HEK293 (cell line): ENCODE results near the gene CHST12.

Source experiments
- YY1 ChIP-seq: fragments of 450-650 bp; formaldehyde crosslinking; IDR thresholded peaks from 2 replicates; pipeline ENCODE4 v1.5.1; 2018; ENCODE audit warnings: missing biosample characterization, missing genetic modification characterization
- ZBTB1 ChIP-seq: fragments of 450-650 bp; formaldehyde crosslinking; IDR thresholded peaks from 2 replicates; pipeline ENCODE4 v1.5.1; 2016; ENCODE audit warnings: missing biosample characterization, missing genetic modification characterization
- ZFP41 ChIP-seq: fragments of 450-650 bp; formaldehyde crosslinking; IDR thresholded peaks from 2 replicates; pipeline ENCODE4 v1.5.1; 2016; ENCODE audit warnings: missing biosample characterization, missing genetic modification characterization, borderline replicate concordance
- ZNF146 ChIP-seq: fragments of 450-650 bp; formaldehyde crosslinking; IDR thresholded peaks from 2 replicates; pipeline ENCODE4 v1.5.1; 2016; ENCODE audit warnings: missing biosample characterization, missing genetic modification characterization
- ZNF274 ChIP-seq, 2 experiments: fragments of 200-500 bp in 1 of 2; fragments of 450-650 bp in 1 of 2; sonication (Bioruptor generic) in 1 of 2; formaldehyde crosslinking in 1 of 2; IDR thresholded peaks; 2 replicates each; pipeline versions ENCODE4 v1.5.1 to v1.6.1; 2014 to 2016; ENCODE audit warnings: borderline replicate concordance in 1 of 2, inconsistent platforms in 1 of 2, low read length in 1 of 2, missing biosample characterization in 1 of 2, missing genetic modification characterization in 1 of 2
- ZNF530 ChIP-seq: fragments of 450-650 bp; formaldehyde crosslinking; IDR thresholded peaks from 2 replicates; pipeline ENCODE4 v1.5.1; 2016; ENCODE audit warnings: low read depth, missing biosample characterization, missing genetic modification characterization
- TF ChIP-seq, protein P1 (sequence below): fragments of 450-650 bp; formaldehyde crosslinking; IDR thresholded peaks from 2 replicates; pipeline ENCODE4 v1.5.1; 2016; ENCODE audit warnings: missing biosample characterization, missing genetic modification characterization
- TF ChIP-seq, protein P2 (sequence below): fragments of 450-650 bp; formaldehyde crosslinking; IDR thresholded peaks from 2 replicates; pipeline ENCODE4 v1.5.1; 2017; ENCODE audit warnings: missing biosample characterization, missing genetic modification characterization

DNA sequence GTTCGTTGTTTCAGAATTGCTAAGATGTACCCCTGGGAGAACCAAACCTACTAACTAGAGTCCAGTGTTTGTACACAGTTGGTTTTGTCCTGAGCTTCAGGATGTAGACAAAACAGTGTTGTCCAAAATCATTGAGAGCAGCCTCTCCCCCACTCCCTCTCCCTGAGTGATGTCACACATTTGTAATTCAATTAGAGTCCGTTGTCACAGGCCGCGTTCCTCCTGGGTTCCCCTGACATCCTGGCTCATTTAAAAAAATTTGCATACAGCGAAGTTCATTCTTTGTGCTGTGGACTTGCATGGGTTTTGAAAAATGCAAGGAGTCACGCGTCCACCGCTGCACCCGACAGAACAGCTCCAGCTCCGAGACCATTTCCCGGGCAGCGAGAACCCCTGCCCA is 62.5 kb downstream of the CHST12 start:
- TF ChIP-seq ZFP41 (tag by site-specific recombination) (no peak), ZNF146 (tag by site-specific recombination) (no peak), YY1 (no peak), ZBTB1 (tag by site-specific recombination) (no peak), ZNF274 (IDR thresholded peaks at IDR 0.05; ENCODE audit: low read length) (no peak), ZNF274 (tag by site-specific recombination; IDR thresholded peaks at IDR 0.05; ENCODE audit: borderline replicate concordance) (no peak), ZNF530 (tag by site-specific recombination) (no peak)
- TF ChIP-seq, protein P1, sequence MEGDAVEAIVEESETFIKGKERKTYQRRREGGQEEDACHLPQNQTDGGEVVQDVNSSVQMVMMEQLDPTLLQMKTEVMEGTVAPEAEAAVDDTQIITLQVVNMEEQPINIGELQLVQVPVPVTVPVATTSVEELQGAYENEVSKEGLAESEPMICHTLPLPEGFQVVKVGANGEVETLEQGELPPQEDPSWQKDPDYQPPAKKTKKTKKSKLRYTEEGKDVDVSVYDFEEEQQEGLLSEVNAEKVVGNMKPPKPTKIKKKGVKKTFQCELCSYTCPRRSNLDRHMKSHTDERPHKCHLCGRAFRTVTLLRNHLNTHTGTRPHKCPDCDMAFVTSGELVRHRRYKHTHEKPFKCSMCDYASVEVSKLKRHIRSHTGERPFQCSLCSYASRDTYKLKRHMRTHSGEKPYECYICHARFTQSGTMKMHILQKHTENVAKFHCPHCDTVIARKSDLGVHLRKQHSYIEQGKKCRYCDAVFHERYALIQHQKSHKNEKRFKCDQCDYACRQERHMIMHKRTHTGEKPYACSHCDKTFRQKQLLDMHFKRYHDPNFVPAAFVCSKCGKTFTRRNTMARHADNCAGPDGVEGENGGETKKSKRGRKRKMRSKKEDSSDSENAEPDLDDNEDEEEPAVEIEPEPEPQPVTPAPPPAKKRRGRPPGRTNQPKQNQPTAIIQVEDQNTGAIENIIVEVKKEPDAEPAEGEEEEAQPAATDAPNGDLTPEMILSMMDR (tag by site-specific recombination): no peak
- TF ChIP-seq, protein P2, sequence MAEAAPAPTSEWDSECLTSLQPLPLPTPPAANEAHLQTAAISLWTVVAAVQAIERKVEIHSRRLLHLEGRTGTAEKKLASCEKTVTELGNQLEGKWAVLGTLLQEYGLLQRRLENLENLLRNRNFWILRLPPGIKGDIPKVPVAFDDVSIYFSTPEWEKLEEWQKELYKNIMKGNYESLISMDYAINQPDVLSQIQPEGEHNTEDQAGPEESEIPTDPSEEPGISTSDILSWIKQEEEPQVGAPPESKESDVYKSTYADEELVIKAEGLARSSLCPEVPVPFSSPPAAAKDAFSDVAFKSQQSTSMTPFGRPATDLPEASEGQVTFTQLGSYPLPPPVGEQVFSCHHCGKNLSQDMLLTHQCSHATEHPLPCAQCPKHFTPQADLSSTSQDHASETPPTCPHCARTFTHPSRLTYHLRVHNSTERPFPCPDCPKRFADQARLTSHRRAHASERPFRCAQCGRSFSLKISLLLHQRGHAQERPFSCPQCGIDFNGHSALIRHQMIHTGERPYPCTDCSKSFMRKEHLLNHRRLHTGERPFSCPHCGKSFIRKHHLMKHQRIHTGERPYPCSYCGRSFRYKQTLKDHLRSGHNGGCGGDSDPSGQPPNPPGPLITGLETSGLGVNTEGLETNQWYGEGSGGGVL: no peak
